HuH-7.5 (cell line): ENCODE measurements around the gene HOXB1.

Experiments used
- DNase-seq: peaks from one replicate; pipeline ENCODE4 v3.0.0; 2011; ENCODE audit warnings: low spot score

Gene HOXB1

DNA sequence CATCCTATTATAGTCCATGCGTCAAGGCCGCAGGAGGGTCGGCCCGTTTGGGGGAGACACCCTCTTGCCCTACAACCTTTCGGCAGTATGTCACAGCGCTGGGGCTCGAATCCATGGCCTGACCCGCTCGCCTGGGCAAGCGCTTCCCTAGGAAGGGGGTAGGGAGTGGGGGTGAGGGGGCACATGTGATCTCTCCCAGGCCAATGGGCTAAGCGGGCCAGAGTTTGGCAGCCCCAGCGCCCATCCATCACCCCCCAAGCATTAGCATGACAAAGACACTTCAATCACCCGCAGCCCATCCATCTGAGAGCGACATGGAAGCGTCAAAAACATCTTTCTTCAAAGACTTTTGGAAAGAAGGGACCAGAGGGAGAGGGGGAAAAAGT lies at the start of gene HOXB1:
Gene HOXB1, minus strand, starts transcription at position 125 of the 386 bp plus-strand sequence. Its CDS starts 107 bp downstream, at position 18.
- DNase-seq = no peak

DNA sequence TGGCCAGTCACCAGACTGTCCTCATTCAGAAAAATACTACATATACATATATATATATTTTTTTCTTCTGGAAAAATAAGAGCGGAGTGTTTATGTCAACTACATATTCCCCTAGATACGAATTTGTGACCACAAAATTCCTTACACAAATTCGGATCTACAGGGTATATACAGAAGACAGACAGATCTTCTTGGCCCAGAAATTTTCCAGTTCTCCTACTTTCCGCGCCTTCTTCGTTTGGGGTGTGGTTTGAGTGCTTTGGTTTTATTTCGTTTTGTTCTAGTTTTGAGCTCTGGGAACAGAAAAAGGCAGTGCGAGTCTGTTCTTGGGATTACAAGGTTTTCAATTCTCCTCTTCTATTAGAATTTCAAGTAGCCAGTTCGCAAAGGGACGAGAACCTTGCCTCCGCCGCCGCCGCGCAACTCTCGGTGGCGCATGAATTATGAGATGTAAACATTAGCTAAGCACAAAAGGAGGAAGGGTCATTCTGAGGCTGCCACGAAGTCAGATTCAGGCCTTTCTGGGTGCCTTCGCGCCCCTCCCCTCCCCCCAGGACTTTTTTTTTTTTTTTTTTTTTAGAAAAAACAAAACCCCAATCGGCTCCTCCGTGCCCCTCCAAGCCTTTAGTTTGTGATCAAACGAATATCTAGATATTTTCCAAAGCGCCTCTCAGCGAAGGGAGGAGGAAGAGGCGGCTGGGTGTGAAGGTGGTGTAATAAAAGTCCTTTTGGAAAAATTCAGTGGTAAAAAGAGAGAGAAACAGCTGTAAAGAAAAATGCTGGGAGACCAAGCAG lies 49.1 kb upstream of the HOXB1 start:
- DNase-seq = no peak

DNA sequence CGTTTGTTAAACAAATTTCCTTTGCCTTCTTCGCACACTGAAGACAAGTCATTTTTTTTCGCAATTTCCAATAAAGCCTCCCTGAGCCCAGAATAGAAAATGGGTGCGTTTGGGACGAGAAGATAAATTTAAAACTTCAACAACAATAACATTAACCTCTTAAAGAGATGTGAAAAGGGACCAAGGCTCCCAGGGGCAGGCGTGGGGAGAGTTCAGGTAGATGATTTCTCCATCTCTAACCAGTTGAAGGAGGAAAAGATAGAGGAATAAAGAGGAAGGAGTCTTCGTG lies 48.6 kb upstream of the HOXB1 start:
- no peak for DNase-seq

DNA sequence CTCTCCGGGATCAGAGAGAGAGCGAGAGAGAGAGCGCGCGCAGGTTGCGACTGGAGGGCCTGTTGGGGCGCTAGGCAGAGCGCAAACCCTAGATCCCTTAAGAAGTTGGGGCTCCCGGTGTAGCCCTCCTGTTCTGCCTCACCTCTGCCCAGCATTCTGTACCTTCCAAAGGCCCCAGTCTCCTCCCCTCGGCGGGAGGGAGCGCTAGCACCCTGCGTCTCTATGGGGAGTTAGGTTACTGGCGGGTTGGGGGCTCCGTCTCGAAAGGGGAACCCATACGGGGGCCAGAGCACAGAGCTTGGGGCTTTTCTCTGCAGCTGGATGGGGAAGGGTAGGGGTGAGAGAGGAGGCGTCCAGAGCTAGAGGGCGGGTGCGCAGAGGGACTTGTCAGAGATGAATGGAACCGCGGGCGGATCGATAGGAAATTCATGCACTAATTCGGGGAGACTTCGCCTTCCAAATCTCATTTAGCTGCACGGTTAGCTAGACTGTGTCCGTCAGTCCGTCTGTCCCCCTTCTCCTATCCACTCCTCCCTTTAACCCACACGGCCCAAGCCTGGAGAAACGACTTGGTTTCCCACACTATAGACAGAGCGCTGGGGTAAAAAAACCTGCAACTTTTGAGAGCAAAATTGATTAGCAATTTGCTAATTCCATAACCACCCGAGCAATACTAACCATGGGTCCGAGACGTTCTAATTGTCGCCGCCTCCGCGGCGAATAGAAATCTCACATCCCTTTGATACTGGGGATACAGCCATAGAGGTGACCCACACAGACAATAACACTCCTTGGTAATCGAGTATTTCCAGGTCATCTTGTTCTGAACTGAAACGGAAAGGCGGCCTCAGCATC lies 48.0 kb upstream of the HOXB1 start:
- no peak for DNase-seq

DNA sequence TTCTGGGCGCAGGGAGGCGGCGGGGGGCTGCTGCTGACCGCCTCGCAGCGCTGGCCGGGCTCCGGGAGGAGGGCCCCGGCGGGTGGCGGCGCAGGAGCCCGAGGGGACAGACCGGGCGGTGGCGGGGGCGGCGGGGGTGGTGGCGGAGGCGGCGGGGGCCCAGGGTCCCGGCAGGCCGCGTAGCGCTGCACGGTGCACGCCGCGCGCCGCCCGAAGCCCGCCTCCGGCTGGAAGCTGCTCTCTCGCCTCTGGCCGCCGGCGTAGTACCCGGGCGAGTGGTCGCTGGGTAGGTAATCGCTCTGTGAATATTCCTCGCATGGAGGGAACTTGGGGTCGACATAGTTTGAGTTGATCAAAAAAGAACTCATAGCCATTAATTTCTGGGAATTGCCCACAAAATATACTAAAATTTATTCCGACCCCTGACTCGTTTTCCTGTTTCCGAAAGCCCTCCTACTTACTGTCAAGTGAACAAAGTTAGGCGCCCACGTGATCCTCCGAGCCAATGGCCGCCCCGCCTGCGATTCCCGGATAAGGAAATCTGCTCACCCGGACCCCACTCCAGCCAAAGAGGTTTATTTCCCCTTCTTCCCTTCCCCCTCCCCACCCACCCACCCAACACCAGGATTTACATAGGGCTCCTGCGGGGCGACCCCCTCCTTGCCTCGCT lies 47.3 kb upstream of the HOXB1 start, which contains the start of gene HOXB4:
Gene HOXB4, minus strand, starts transcription at position 405 of the 670 bp plus-strand sequence. Its CDS starts 31 bp downstream, at position 374.
- no peak for DNase-seq

DNA sequence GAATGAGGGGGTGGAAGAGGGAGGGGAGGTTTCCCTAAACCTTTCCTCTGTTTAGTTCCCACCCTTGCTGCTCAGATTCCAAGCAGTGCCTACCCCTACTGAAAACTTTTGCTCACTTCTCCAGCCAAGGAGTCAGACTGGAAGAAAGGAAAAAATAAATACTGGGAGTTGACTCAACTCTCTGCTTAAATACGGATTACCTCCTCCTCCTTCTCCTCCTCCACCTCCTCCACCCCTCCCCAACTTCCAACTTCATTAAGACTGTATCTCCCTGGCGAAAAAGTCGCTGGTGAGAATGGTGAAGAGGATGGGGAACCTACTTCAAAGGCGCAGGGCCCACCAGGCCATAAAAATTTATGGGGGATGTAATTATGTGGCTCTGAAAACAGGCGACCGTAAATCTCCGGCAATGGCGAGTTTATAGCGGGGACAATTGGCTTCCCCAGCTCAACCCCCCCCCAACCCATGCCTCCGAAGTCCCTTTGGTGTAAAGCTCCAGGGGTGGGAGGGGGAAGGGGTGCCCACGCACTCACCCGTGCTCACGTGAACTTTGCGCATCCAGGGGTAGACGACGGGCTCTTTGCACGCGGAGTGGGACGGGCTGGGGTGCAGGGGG lies 46.6 kb upstream of the HOXB1 start:
- no peak for DNase-seq

DNA sequence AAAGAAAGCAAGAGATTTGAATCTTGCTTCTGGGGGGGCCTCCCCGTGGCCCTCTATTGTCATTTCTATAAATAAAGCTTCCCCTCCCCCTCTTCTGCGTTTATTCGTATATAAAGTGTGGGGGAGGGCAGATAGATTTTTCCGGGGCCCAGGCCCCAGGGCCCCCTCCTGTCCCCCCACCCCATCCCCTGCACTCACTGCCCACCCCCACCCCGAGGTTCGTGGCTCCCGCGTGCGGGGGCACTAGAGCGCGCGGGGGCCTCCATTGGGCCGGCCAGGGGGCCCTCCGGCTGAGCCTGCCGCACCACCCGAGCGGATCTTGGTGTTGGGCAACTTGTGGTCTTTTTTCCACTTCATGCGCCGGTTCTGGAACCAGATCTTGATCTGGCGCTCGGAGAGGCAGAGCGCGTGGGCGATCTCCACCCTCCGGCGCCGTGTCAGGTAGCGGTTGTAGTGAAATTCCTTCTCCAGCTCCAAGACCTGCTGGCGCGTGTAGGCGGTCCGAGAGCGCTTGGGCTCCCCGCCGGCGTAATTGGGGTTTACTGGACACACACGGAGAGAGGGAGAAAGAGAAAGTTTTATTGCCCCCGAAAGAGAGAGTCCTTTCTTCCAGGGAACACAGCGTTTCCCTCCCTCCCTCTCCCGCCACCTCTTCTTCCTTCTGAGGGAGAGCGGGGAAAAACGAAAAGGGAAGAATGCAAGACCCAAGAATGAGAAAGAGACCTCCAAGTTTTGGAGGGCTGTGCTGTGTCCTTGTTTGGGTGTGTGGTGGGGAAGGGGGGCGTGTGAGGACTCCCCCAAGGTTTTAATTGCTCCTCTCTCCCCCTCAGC lies 45.9 kb upstream of the HOXB1 start:
- no peak for DNase-seq

DNA sequence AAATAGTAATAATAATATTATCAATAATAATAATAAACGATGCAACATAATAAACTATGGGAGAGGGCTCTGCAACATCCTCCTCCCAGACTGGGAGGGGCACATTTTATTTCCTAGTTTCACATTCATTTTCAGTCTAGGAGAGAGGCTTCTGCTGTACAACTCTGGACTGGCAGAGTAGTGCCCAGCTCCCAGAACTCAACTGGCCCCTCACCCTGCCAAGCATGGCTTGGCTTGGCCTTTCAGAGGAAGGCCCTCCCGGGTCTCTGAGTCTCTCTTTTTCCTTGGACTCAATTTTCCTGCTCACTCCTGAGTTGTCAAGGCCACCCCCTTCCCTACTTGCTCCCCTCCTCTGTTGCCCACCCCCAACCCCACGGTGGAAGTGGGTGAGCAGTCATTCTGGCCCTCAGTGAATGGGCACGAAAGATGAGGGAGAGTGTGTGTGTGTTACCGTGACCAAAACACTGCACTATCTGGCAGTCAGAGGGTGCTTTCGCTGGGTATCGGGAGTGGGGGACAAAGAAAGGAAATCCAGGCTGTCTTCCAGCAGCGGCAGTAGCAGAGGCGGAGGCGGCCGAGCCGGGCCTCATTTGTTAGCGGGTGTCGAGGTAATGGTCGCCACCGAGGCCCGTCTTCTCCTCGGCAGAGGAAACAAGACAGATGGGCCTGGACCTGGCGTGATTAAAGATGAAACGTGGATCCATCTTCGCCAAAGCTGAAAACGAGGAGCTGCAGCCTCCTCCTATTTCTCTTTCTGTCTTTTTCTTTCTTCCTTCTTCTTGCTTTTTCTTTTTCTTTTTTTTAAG lies 45.1 kb upstream of the HOXB1 start:
- no peak for DNase-seq

DNA sequence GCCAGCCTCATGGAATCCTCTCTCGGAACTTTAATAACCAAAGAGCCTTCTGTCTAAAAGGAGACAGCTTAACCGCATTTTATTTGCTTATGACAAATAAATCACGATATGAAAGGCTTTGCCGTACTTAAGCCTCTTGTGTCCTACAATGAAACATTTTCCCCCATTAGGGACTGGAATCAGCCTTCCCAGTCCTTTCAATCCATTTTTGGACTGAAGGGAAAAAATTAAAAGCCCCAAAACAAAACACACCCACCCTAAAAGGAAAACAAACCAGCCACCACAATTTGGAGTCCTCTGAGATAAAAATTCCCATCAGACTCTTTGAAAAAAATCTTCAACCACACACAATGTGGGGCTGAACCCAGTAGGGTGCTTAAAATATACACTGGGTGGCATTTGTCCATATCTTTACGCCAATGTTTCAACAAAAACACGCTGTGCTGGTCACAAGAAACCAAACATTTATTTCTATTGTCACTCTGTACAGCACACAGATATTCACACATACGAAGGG lies 44.3 kb upstream of the HOXB1 start:
- DNase-seq = no peak

DNA sequence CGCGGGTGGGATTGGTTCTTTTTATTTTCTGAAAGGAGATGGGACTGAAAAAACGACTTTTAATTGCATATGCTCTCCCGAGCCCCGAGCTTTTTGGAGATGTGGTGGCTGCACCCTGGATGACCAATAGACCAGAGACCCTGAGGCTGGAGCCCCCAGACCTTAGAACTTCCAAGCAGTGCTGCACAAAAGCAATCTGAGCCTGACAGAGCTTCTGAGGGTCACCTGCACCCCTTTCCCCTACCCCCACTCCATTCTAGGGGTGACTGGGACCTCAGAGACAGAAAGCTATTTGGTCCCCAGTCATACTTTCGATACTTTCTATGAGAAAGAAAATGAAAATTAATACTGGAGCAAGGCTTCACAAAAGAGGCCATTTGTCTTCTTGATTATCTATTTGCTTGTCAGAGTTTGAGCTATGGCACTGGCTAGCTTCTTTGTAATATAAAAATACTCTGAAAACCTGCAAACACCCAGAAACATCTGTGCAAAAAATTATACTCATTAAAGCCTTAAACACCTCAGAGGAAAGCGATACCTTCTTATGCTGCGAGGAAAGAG lies 43.8 kb upstream of the HOXB1 start:
- no peak for DNase-seq

DNA sequence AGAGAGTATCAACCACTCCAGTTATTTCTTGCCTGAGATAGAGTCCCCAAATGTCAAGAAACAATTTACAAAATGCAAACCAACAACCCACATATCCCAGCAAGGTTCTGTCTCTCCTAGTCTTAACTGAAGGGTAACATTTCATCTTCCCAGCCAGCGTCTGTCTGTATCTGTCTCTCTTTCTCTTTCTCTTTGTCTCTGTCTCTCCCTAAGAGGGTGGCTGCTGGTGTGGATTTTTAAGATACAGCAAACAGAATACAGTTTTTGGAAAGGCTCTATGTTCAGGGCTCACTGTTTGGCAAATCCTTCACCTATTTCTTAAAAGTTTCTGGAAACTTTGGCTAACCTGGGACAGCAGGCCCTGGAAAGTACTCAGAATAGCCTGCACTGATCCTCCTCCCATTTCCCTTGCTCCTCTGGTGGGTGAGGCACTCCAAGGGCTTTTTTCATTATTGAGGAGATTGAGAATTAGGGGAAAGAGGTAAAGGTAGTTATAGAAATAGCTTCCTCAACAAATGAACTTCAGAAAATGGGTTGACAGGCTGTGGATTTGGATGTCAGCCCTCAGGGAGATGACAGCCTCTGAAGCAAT lies 41.1 kb upstream of the HOXB1 start:
- no peak for DNase-seq

DNA sequence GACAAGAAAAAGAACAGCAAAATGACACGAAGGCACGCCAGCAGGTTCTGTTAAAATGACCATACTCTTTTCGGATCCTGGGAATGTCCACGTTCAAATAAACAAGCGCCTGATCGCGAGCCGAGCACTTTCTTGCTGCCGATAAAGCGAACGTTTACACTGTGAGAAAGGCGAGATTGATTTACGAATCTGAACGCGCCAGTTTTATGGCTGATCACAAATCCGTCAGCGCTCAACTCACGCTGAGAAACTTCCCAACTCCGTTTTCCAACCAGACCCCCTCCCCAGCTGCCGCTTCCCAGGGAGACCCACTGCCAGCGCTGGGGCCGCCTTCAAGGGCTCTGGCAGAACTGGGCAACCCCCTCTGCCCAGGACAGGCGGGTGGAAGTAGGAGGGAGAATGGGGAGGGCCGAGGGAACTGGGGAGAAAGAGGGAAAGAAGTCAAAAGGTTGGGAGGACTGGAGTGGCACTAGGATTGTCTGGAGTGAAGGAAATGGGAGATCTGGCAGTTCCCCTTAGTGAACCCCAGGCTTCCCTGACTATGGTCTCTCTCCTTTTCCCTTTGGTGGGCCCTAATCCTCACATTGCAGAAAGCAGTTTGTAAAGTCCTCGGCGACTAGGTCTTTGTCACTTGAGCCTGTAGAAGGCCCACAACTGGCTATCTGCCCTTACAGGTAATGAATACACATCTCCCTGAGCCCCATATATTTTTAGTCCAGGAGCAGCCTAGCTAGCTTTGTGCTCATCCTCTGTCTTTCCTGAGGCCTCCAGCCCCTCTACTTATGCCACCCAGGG lies 40.4 kb upstream of the HOXB1 start:
- no peak for DNase-seq

DNA sequence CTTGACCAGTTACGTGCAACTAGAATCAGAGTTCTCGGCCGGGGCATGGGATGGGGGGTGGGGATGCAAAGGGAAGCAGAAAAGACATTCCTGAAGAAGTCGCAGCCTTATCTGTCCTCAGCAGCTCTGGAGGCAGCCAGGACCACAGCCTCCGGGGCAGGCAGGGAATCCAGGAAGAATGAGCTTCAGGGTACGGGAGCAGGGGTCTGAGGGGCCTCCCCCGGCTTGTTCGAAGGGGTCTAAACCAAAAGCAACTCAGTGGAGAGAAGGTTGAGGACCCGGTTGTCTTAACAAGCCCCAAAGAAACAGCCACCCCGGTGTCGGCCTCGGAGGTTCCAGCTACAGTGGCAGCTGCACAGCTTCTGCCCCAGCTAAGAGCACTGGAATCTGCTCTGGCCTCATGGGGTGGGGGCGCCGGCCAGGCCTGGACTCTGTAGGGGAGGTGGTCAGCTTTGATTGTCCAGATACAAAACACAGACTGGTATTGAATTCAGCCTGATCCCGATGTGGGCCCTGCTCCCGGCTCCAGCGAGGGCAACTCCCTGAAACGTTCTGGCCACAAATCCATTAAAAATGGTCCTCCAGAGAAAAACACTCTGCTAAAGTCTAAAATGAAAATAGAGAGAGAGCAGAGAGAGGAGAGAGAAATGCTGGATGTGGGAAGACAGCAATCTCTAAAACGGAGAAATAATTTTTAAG lies 39.7 kb upstream of the HOXB1 start:
- no peak for DNase-seq

DNA sequence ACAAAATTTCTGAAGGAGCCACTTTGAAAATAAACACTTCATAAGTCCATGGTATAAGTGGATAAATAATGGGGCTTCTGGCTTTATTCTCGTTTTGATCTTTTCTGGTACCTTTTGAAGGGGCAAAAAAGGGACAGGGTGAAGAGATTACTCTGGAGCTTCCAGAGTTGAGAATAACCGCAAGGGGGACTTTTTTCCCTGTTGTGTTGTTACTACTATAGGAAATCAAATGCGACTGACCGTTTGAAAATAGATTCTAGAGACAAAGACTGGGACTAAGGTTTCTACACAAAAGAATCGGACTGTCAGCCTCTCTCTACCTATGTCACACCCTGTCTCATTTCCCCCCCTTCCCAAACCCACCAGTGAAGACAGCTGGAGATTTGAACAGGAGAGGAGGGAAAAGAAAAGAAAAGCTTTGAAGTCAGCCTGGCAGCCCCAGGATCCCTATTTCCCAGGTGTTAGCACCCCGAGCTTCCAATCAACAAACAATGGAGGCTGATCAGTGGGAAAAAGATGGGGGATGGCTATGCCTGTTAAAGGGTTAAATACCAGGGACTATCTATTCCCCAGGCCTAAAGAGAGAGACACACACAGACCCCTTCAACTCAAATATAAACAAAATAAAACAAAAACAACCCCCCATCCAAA lies 39.0 kb upstream of the HOXB1 start:
- no peak for DNase-seq

DNA sequence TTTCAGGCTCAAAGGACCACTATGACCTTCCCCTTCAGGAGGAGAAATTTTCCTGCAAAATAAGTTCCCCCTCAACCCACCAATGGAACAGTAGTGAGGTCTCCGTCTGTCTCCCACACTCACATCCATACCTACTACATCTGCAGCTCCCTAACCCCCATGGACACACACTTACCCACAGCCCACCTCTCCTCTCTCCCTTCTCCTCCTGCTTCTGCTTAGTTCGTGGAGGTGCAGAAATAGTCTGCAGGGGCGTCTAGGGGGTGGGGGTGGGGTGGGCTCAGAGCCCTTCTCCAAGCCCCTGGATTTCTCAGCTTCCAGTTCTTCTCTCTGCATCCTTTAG lies 38.4 kb upstream of the HOXB1 start:
- no peak for DNase-seq

DNA sequence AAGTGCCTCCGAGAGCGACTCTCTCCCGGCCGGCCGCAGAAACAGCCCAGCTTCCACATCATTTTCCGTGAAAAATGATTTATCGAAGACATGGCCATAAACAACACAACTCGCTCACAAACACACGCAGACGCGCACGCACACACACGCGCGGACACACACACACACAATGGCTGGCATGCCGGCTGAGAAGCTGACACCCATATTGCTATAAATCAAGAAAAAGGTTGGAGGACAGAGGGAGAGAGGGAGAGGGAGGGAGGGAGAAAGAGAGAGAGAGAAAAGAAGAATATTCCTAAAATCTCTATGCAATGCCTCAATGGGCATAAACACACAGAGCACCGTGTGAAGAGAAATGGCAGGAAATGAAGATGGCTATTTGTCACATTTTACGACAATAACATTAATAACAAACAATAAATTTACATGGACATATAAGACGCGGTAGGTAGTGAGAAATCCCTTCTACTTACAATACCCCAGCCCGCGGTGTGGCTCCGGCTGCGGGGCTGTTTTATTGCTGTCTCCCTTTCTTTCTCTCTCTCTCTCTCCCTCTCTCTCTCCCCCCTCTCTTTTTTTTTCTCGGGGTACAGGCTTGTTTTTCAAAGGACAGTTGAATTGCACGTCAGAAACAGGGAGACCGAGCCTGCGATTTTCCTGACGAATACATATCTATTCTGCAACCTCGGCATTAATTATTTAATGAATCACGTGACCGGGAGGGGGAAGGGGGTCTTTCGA lies 37.9 kb upstream of the HOXB1 start:
- DNase-seq = no peak
